NT2/D1 (cell line): ENCODE data around the gene AADACL3.

Experiments used
- SUZ12 ChIP-seq: IDR thresholded peaks from 2 replicates; pipeline ENCODE4 v1.6.1; 2011; ENCODE audit not compliant: insufficient read length, insufficient read depth; ENCODE audit errors: extremely low read depth
- YY1 ChIP-seq: IDR thresholded peaks from 2 replicates; pipeline ENCODE4 v1.6.1; 2011; ENCODE audit not compliant: insufficient read length, insufficient read depth
- ZNF274 ChIP-seq: IDR thresholded peaks from 2 replicates; pipeline ENCODE4 v1.6.1; 2011; ENCODE audit warnings: mild to moderate bottlenecking, low read depth, low read length

GRCh38 chr1:12757836-12758235 is 41.9 kb downstream of the AADACL3 start:
- TF ChIP-seq YY1 (no peak), ZNF274 (no peak), SUZ12 (no peak)
